AG10803 (cell line): ENCODE results near the gene TTLL8.

Source experiments
- DNase-seq: peaks from one replicate; pipeline ENCODE4 v3.0.0; 2010; ENCODE audit warnings: low read depth
- H3K4me3 ChIP-seq: 2 replicates; pipeline ENCODE4 v1.5.1; 2011; ENCODE audit warnings: mild to moderate bottlenecking, low read length, control low read depth
- CTCF ChIP-seq: conservative IDR thresholded peaks from 2 replicates; pipeline ENCODE4 v1.5.1; 2011; ENCODE audit warnings: mild to moderate bottlenecking, low read length, control low read depth, inconsistent platforms

Gene TTLL8

GRCh38 chr22:50031189-50032091 is 26.7 kb downstream of the TTLL8 start:
- no peak for TF ChIP-seq CTCF
- DNase-seq: no peak

GRCh38 chr22:50030297-50031188 is 27.6 kb downstream of the TTLL8 start:
- peak; percentile 52 for DNase-seq
- peak; percentile 71 for TF ChIP-seq CTCF
- H3K4me3 ChIP-seq: no peak overlapping the region

More at GRCh38 chr22:50031189-50032091, 26.7 kb downstream of the TTLL8 start:
- no peak overlapping the region for H3K4me3 ChIP-seq

- no peak for TF ChIP-seq CTCF
- H3K4me3 ChIP-seq: no peak overlapping the region
- DNase-seq: no peak
Observed at GRCh38 chr22:50027639-50028537, 30.2 kb downstream of the TTLL8 start.

- no peak overlapping the region for H3K4me3 ChIP-seq
- no peak for DNase-seq
- TF ChIP-seq CTCF: no peak
Observed at GRCh38 chr22:50025993-50026392, 32.1 kb downstream of the TTLL8 start.

- no peak for TF ChIP-seq CTCF
- H3K4me3 ChIP-seq: no peak overlapping the region
- DNase-seq: no peak
Observed at GRCh38 chr22:50022171-50022819, 35.8 kb downstream of the TTLL8 start.

- TF ChIP-seq CTCF: no peak
Observed at GRCh38 chr22:50020606-50021005, 37.5 kb downstream of the TTLL8 start.

More at GRCh38 chr22:50020606-50021005, 37.5 kb downstream of the TTLL8 start:
- no peak for DNase-seq
- no peak overlapping the region for H3K4me3 ChIP-seq
